Mesenchymal stem cell (in vitro differentiated cells and primary cell): ENCODE data around the gene CCDC184.
"Not testable (repeated sequence)": the region's sequence is repeated elsewhere in the genome, so short reads cannot be mapped to it uniquely, and the experiment has no call there.

Experiments
- DNase-seq: peaks from one replicate; pipeline ENCODE4 v3.0.0-alpha.2; 2013
- H2AFZ ChIP-seq: one replicate; pipeline ENCODE4 v1.6.1; 2013; ENCODE audit warnings: low read depth, mild to moderate bottlenecking, control low read depth, inconsistent platforms, low read length, moderate library complexity
- H2AK5ac ChIP-seq: 2 replicates; pipeline ENCODE4 v1.6.1; 2013; ENCODE audit warnings: low read length, moderate library complexity, mild to moderate bottlenecking, inconsistent platforms; ENCODE audit not compliant: severe bottlenecking
- H2BK120ac ChIP-seq: one replicate; pipeline ENCODE4 v1.6.1; 2013; ENCODE audit warnings: low read depth, mild to moderate bottlenecking, inconsistent platforms, low read length, moderate library complexity
- H2BK12ac ChIP-seq, 2 experiments: one replicate each; pipeline ENCODE4 v1.6.1; 2013; ENCODE audit warnings: inconsistent platforms in 2 of 2, low read length in 2 of 2, mild to moderate bottlenecking in 2 of 2, moderate library complexity in 2 of 2, control low read depth in 1 of 2
- H2BK15ac ChIP-seq: one replicate; pipeline ENCODE4 v1.6.1; 2013; ENCODE audit warnings: mild to moderate bottlenecking, low read depth, inconsistent platforms; ENCODE audit not compliant: poor library complexity, severe bottlenecking
- H2BK5ac ChIP-seq: 2 replicates; pipeline ENCODE4 v1.6.1; 2013; ENCODE audit warnings: low read depth, mild to moderate bottlenecking, low read length, control low read depth, inconsistent platforms; ENCODE audit not compliant: poor library complexity, severe bottlenecking
- H3K14ac ChIP-seq, 2 experiments: one replicate each; pipeline ENCODE4 v1.6.1; 2013; ENCODE audit warnings: inconsistent platforms in 2 of 2, low read length in 2 of 2, control low read depth in 1 of 2, mild to moderate bottlenecking in 1 of 2, moderate library complexity in 1 of 2
- H3K18ac ChIP-seq, 2 experiments: one replicate each; pipeline ENCODE4 v1.6.1; 2013; ENCODE audit warnings: inconsistent platforms in 2 of 2, low read length in 2 of 2, control low read depth in 1 of 2, low read depth in 1 of 2, mild to moderate bottlenecking in 1 of 2
- H3K23ac ChIP-seq, 2 experiments: one replicate each; pipeline ENCODE4 v1.6.1; 2013; ENCODE audit warnings: inconsistent platforms in 2 of 2, low read length in 2 of 2, mild to moderate bottlenecking in 2 of 2, moderate library complexity in 2 of 2, control low read depth in 1 of 2
- H3K27ac ChIP-seq: 2 replicates; pipeline ENCODE4 v1.5.1; 2013; ENCODE audit warnings: mild to moderate bottlenecking, moderate library complexity, low read length, control low read depth, inconsistent platforms; ENCODE audit not compliant: poor library complexity, severe bottlenecking
- H3K27me3 ChIP-seq, 2 experiments: 2 replicates each; pipeline versions ENCODE4 v1.6.1 to v1.7.0; 2013; ENCODE audit warnings: low read length in 2 of 2, mild to moderate bottlenecking in 2 of 2, moderate library complexity in 2 of 2, control low read depth in 1 of 2, inconsistent platforms in 1 of 2; ENCODE audit not compliant: control insufficient read depth in 1 of 2, insufficient read depth in 1 of 2
- H3K36me3 ChIP-seq, 2 experiments: 2 replicates each; pipeline versions ENCODE4 v1.6.1 to v1.7.0; 2013; ENCODE audit warnings: low read length in 2 of 2, control low read depth in 1 of 2, inconsistent platforms in 1 of 2, low read depth in 1 of 2, mild to moderate bottlenecking in 1 of 2; ENCODE audit not compliant: insufficient read depth in 2 of 2, control insufficient read depth in 1 of 2
- H3K4ac ChIP-seq, 2 experiments: one replicate each; pipeline ENCODE4 v1.6.1; 2013; ENCODE audit warnings: inconsistent platforms in 2 of 2, low read length in 2 of 2, mild to moderate bottlenecking in 2 of 2, moderate library complexity in 2 of 2, control low read depth in 1 of 2, low read depth in 1 of 2
- H3K4me1 ChIP-seq: 2 replicates; pipeline ENCODE4 v1.6.1; 2013; ENCODE audit warnings: low read depth, low read length, control low read depth; ENCODE audit not compliant: control insufficient read depth, insufficient read depth
- H3K4me2 ChIP-seq: 2 replicates; pipeline ENCODE4 v1.6.1; 2013; ENCODE audit warnings: low read length, mild to moderate bottlenecking, inconsistent platforms; ENCODE audit not compliant: poor library complexity, severe bottlenecking
- H3K4me3 ChIP-seq, 2 experiments: 2 replicates each; pipeline versions ENCODE4 v1.5.1 to v1.7.0; 2013; ENCODE audit warnings: low read length in 2 of 2, mild to moderate bottlenecking in 2 of 2, control low read depth in 1 of 2, low read depth in 1 of 2; ENCODE audit not compliant: insufficient read depth in 1 of 2
- H3K79me1 ChIP-seq: replicated peaks from 2 replicates; pipeline ENCODE4 v1.6.1; 2013; ENCODE audit warnings: mild to moderate bottlenecking, control low read depth, low read length, inconsistent platforms; ENCODE audit not compliant: poor library complexity, severe bottlenecking
- H3K9ac ChIP-seq: 2 replicates; pipeline ENCODE4 v1.7.0; 2013; ENCODE audit warnings: mild to moderate bottlenecking, low read length, moderate library complexity
- H3K9me3 ChIP-seq: 2 replicates; pipeline ENCODE4 v1.7.0; 2013; ENCODE audit warnings: mild to moderate bottlenecking, low read length; ENCODE audit not compliant: control insufficient read depth
- H4K8ac ChIP-seq: one replicate; pipeline ENCODE4 v1.6.1; 2013; ENCODE audit warnings: inconsistent platforms, mild to moderate bottlenecking, low read length, moderate library complexity
- H4K91ac ChIP-seq: one replicate; pipeline ENCODE4 v1.6.1; 2013; ENCODE audit warnings: mild to moderate bottlenecking, low read length, inconsistent platforms
- WGBS: methylation state at CpG from one replicate; pipeline ENCODE4 v1.1.7; 2013; ENCODE audit warnings: mixed read lengths; 5-methylcytosine and 5-hydroxymethylcytosine counted together

CCDC184 gene

DNA sequence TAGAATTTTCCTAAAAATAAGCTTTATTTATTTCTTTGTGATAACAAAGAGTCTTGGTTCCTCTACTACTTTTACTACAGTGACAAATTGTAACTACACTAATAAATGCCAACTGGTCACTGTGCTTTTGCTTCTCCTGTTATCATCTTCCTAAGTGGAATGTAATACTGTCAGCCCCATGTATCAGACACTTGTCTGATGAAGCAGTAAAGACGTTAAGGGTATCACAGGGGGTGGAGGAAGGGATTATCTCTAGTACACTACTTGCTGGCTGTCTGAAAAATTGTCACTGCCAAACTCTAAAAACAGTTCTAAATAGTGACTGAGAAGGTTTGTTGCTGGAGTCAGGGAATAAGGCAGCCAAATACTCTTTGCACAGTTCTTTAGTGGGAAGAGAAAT is 37.5 kb upstream of the CCDC184 start:
- Histone ChIP-seq H2AK5ac (no peak overlapping the region), H2AFZ (no peak overlapping the region), H2BK12ac (no peak overlapping the region), H4K91ac (no peak overlapping the region), H3K14ac (no peak overlapping the region), H3K18ac (no peak overlapping the region), H3K4me1 (no peaks in the 10 kb centered on the region), H3K36me3 (peaks cover 47 to 94% of the 10 kb centered on the region in 2 experiments), H3K27me3 (no peaks in the 10 kb centered on the region), H3K9ac (no peak overlapping the region), H2BK120ac (no peak overlapping the region), H3K23ac (no peak overlapping the region), H3K4me2 (no peak overlapping the region), H4K8ac (no peak overlapping the region), H3K27ac (no peak overlapping the region), H3K4me3 (no peak overlapping the region), H3K9me3 (no peaks in the 10 kb centered on the region), H2BK15ac (no peak overlapping the region), H2BK5ac (no peak overlapping the region), H3K79me1 (peaks cover 7% of the 10 kb centered on the region), H3K4ac (no peak overlapping the region)
- DNase-seq: no peak
- WGBS: 77% methylated on average over 1 of the region's 1 CpG

DNA sequence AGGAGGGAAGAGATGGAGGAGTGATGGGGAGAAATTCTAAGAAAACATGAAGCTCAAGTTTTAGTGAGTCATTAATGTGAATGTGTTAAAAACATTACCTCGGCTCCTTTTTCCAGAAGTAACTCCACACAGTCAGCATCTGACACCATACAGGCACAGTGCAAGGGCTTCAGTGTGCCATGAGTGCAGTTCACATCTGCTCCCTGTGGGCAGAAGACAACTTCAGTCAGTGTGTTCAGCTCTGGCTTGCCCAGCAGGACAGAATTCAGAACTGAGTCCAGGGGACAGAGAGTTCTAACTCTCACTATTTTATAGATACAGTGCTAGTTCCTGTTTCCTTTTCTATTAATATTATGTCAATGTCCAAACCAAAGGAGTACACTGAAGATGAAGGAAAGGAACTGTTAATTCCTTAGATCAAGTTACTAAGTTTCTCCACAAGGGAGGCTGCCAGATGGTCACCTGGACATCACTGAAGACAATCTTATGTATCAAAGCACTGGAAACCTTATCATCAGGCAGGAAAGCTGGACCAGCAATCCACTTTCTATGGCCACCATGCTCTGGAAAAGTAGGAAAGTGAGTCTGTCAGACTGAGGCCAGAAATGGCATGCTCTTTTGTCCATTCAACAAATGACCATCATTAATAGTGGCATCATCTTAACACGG is 32.2 kb upstream of the CCDC184 start:
- no peak overlapping the region for H4K8ac ChIP-seq
- peaks cover 20 to 70% of the 10 kb centered on the region in 2 experiments for H3K36me3 ChIP-seq
- no peak overlapping the region for H2BK5ac ChIP-seq
- DNase-seq: no peak
- H3K4me1 ChIP-seq: peaks cover 1% of the 10 kb centered on the region
- 94% methylated on average over 2 of the region's 2 CpGs for WGBS
- no peak overlapping the region for H3K18ac ChIP-seq
- H3K27me3 ChIP-seq: no peaks in the 10 kb centered on the region
- H3K79me1 ChIP-seq: peaks cover 12% of the 10 kb centered on the region
- no peak overlapping the region for H3K4me2 ChIP-seq
- H3K27ac ChIP-seq: no peak overlapping the region
- no peak overlapping the region for H3K4ac ChIP-seq
- H3K9me3 ChIP-seq: no peaks in the 10 kb centered on the region
- no peak overlapping the region for H2AFZ ChIP-seq
- no peak overlapping the region for H2BK120ac ChIP-seq
- peak overlapping the region; percentile 59 for H2AK5ac ChIP-seq
- no peak overlapping the region for H3K23ac ChIP-seq
- no peak overlapping the region for H3K4me3 ChIP-seq
- H3K9ac ChIP-seq: no peak overlapping the region
- no peak overlapping the region for H4K91ac ChIP-seq
- H2BK12ac ChIP-seq: no peak overlapping the region
- no peak overlapping the region for H3K14ac ChIP-seq
- H2BK15ac ChIP-seq: no peak overlapping the region

DNA sequence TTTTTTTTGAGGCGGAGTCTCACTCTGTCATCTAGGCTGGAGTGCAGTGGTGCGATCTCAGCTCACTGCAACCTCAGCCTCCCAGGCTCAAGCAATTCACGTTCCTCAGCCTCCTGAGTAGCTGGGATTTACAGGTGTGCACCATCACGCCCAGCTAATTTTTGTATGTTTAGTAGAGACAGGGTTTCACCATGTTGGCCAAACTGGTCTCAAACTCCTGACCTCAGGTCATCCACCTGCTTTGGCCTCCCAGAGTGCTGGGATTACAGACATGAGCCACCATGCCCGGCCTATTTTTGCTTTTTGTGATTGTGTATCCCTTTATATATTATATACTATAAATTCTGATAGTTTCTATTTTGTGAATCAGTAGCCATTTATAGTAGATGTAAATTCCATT is 27.7 kb upstream of the CCDC184 start:
- not testable (repeated sequence) for H2BK5ac ChIP-seq, H3K4ac ChIP-seq, H3K14ac ChIP-seq, H3K9me3 ChIP-seq, H3K23ac ChIP-seq, H3K4me2 ChIP-seq, H2AFZ ChIP-seq, H4K8ac ChIP-seq, H3K27ac ChIP-seq, H2AK5ac ChIP-seq, H3K9ac ChIP-seq, DNase-seq, H2BK120ac ChIP-seq, H3K4me3 ChIP-seq, H3K4me1 ChIP-seq, H3K79me1 ChIP-seq, H2BK15ac ChIP-seq, H3K27me3 ChIP-seq, H2BK12ac ChIP-seq, H4K91ac ChIP-seq, H3K18ac ChIP-seq
- H3K36me3 ChIP-seq: peaks cover 10 to 29% of the 10 kb centered on the region in 2 experiments
- WGBS: 100% methylated on average over 3 of the region's 5 CpGs

DNA sequence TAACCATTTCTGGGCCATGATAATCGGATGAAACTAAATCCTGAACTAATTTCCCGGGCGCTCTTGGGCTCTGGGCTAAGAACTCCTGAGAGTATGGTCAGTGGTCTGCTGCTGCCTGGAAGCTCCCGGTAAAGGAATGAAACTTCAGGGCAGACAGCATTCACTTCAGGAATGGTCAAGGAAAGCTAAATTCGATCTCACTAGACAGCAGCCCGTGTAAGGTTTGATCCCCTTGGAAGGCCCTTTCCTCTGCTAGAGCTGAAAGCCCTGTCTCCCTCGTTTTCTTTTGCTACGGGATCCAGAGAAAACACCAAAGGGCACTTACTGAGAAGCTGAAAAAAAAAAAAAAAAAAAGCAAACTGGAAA is 26.8 kb upstream of the CCDC184 start:
- no peak overlapping the region for H2BK12ac ChIP-seq
- H2BK5ac ChIP-seq: no peak overlapping the region
- H3K9me3 ChIP-seq: no peaks in the 10 kb centered on the region
- peak overlapping the region; percentile 94 for H3K9ac ChIP-seq
- H3K36me3 ChIP-seq: peaks cover 6 to 20% of the 10 kb centered on the region in 2 experiments
- peak overlapping the region; percentile 38 for H2AK5ac ChIP-seq
- peaks cover 0 to 8% of the 10 kb centered on the region in 2 experiments for H3K27me3 ChIP-seq
- DNase-seq: no peak
- H3K14ac ChIP-seq: no peak overlapping the region
- H2BK120ac ChIP-seq: no peak overlapping the region
- peak overlapping the region; percentile 95 for H3K4me2 ChIP-seq
- 41% methylated on average over 8 of the region's 8 CpGs for WGBS
- H2AFZ ChIP-seq: no peak overlapping the region
- peak overlapping the region in 1 of 2 experiments; percentile 0 for H3K18ac ChIP-seq
- H3K23ac ChIP-seq: no peak overlapping the region
- H4K91ac ChIP-seq: no peak overlapping the region
- no peak overlapping the region for H3K4ac ChIP-seq
- H3K4me1 ChIP-seq: peaks cover 4% of the 10 kb centered on the region
- peak overlapping the region; percentile 99 to 100 for H3K4me3 ChIP-seq
- peaks cover 6% of the 10 kb centered on the region for H3K79me1 ChIP-seq
- peak overlapping the region; percentile 47 for H3K27ac ChIP-seq
- no peak overlapping the region for H4K8ac ChIP-seq
- H2BK15ac ChIP-seq: no peak overlapping the region
